ENCODE measurements around the gene PRKCH. TPM values are rescaled to one million over a fixed set of nuclear protein-coding genes. Genes with fewer than 3 reads are reported as not detected.
A peak's percentile ranks its signal among the peaks of the same experiment; 100 is the strongest.

The PRKCH gene
- total RNA-seq, 3 donors from 2014 or later (not counting 1 experiment from before 2014, with no cell fraction given): 610 to 756 (median 618) TPM

- Mint-ChIP-seq H3K27me3 (ENCODE audit: low read depth in 2 of 2) (no peaks in the 10 kb centered on the region), H3K27ac (no peak overlapping the region), H3K36me3 (peaks cover under 1% of the 10 kb centered on the region), H3K4me1 (peaks cover 95% of the 10 kb centered on the region in 2 donors), H3K9me3 (no peaks in the 10 kb centered on the region), H3K4me3 (peak overlapping the region; percentile 60)
- Histone ChIP-seq H3K27ac (ENCODE audit: low read length) (peak overlapping the region; percentile 99), H3K36me3 (ENCODE audit: control insufficient read depth, insufficient read depth, low read length) (peaks cover 33% of the 10 kb centered on the region), H3K9me3 (ENCODE audit: control insufficient read depth, insufficient read depth, low read length) (no peaks in the 10 kb centered on the region), H3K4me1 (ENCODE audit: control insufficient read depth, insufficient read depth, low read length) (peaks cover 76% of the 10 kb centered on the region), H3K4me3 (ENCODE audit: low read length) (no peak overlapping the region), H3K27me3 (ENCODE audit: control insufficient read depth, insufficient read depth, low read length) (no peaks in the 10 kb centered on the region)
- 0% methylated on average over 4 of the region's 6 CpGs for WGBS (ENCODE audit: insufficient coverage)
- peak; percentile 63 to 89 (median 78) for ATAC-seq
- TF ChIP-seq, protein P1, sequence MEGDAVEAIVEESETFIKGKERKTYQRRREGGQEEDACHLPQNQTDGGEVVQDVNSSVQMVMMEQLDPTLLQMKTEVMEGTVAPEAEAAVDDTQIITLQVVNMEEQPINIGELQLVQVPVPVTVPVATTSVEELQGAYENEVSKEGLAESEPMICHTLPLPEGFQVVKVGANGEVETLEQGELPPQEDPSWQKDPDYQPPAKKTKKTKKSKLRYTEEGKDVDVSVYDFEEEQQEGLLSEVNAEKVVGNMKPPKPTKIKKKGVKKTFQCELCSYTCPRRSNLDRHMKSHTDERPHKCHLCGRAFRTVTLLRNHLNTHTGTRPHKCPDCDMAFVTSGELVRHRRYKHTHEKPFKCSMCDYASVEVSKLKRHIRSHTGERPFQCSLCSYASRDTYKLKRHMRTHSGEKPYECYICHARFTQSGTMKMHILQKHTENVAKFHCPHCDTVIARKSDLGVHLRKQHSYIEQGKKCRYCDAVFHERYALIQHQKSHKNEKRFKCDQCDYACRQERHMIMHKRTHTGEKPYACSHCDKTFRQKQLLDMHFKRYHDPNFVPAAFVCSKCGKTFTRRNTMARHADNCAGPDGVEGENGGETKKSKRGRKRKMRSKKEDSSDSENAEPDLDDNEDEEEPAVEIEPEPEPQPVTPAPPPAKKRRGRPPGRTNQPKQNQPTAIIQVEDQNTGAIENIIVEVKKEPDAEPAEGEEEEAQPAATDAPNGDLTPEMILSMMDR (IDR thresholded peaks at IDR 0.05): no peak
- intact Hi-C loops (cut with micrococcal nuclease): loop anchor here (2.0 to 10.0 kb wide), 4 partner anchors 26 to 185 kb away; no protein-coding TSS in a partner anchor
- DNase-seq: peak in 1 of 2 donors; percentile 95
Observed at GRCh38 chr14:61476754-61477410, 155.5 kb downstream of the PRKCH start.

- Histone ChIP-seq H3K4me1 (ENCODE audit: control insufficient read depth, insufficient read depth, low read length) (peaks cover 76% of the 10 kb centered on the region), H3K36me3 (ENCODE audit: control insufficient read depth, insufficient read depth, low read length) (peaks cover 40% of the 10 kb centered on the region), H3K4me3 (ENCODE audit: low read length) (no peak overlapping the region), H3K27ac (ENCODE audit: low read length) (peak overlapping the region; percentile 99), H3K27me3 (ENCODE audit: control insufficient read depth, insufficient read depth, low read length) (no peaks in the 10 kb centered on the region), H3K9me3 (ENCODE audit: control insufficient read depth, insufficient read depth, low read length) (no peaks in the 10 kb centered on the region)
- H3K27ac Mint-ChIP-seq: no peak overlapping the region
- TF ChIP-seq, protein P1 (IDR thresholded peaks at IDR 0.05): no peak
- no peaks in the 10 kb centered on the region for H3K27me3 Mint-ChIP-seq (ENCODE audit: low read depth in 2 of 2)
- H3K4me3 Mint-ChIP-seq: peak overlapping the region; percentile 60
- H3K9me3 Mint-ChIP-seq: no peaks in the 10 kb centered on the region
- 65% methylated on average over 10 of the region's 10 CpGs for WGBS (ENCODE audit: insufficient coverage)
- intact Hi-C loops (cut with micrococcal nuclease): loop anchor here (2.0 to 10.0 kb wide), 4 partner anchors 25 to 184 kb away; no protein-coding TSS in a partner anchor
- peaks cover 95% of the 10 kb centered on the region in 2 donors for H3K4me1 Mint-ChIP-seq
- ATAC-seq (no peak), DNase-seq (peak in 1 of 2 donors; percentile 58)
- H3K36me3 Mint-ChIP-seq: peaks cover 6% of the 10 kb centered on the region
Observed at GRCh38 chr14:61477712-61478462, 156.5 kb downstream of the PRKCH start.

GRCh38 chr14:61478971-61479473 lies 157.6 kb downstream of the PRKCH start:
- H3K4me3 ChIP-seq (ENCODE audit: low read length): no peak overlapping the region
- Mint-ChIP-seq H3K4me1 (peaks cover 95% of the 10 kb centered on the region in 2 donors), H3K36me3 (peaks cover 6% of the 10 kb centered on the region), H3K9me3 (no peaks in the 10 kb centered on the region), H3K27me3 (ENCODE audit: low read depth in 2 of 2) (no peaks in the 10 kb centered on the region), H3K4me3 (peak overlapping the region; percentile 54), H3K27ac (no peak overlapping the region)
- H3K27me3 ChIP-seq (ENCODE audit: control insufficient read depth, insufficient read depth, low read length): no peaks in the 10 kb centered on the region
- H3K9me3 ChIP-seq (ENCODE audit: control insufficient read depth, insufficient read depth, low read length): no peaks in the 10 kb centered on the region
- H3K27ac ChIP-seq (ENCODE audit: low read length): peak overlapping the region; percentile 99
- ATAC-seq (no peak), DNase-seq (peak in 1 of 2 donors; percentile 56)
- intact Hi-C loops (cut with micrococcal nuclease): loop anchor here (5.0 to 10.0 kb wide), 2 partner anchors 116 to 183 kb away; no protein-coding TSS in a partner anchor
- 32% methylated on average over 6 of the region's 6 CpGs for WGBS (ENCODE audit: insufficient coverage)
- peaks cover 43% of the 10 kb centered on the region for H3K36me3 ChIP-seq (ENCODE audit: control insufficient read depth, insufficient read depth, low read length)
- TF ChIP-seq, protein P1 (IDR thresholded peaks at IDR 0.05): no peak
- peaks cover 78% of the 10 kb centered on the region for H3K4me1 ChIP-seq (ENCODE audit: control insufficient read depth, insufficient read depth, low read length)

All from natural killer cell (primary cell).